Measurements from ENCODE around the gene TTLL12.

Gene TTLL12

GRCh38 chr22:43222987-43223386, 36.1 kb upstream of the TTLL12 start:
- TF ChIP-seq ZFX (IDR thresholded peaks at IDR 0.05; ENCODE audit: borderline replicate concordance): no peak
- TF ChIP-seq CTCF (IDR thresholded peaks at IDR 0.05): no peak
- H3K27ac ChIP-seq: no peak overlapping the region

- no peak overlapping the region for H3K27ac ChIP-seq
- no peak for TF ChIP-seq ZFX (IDR thresholded peaks at IDR 0.05; ENCODE audit: borderline replicate concordance)
- TF ChIP-seq CTCF (IDR thresholded peaks at IDR 0.05): no peak
Measured at GRCh38 chr22:43222262-43222661, 35.3 kb upstream of the TTLL12 start.

GRCh38 chr22:43220625-43221380, 33.9 kb upstream of the TTLL12 start:
- TF ChIP-seq ZFX (IDR thresholded peaks at IDR 0.05; ENCODE audit: borderline replicate concordance) (no peak), CTCF (IDR thresholded peaks at IDR 0.05) (no peak)
- H3K27ac ChIP-seq: no peak overlapping the region

DNA sequence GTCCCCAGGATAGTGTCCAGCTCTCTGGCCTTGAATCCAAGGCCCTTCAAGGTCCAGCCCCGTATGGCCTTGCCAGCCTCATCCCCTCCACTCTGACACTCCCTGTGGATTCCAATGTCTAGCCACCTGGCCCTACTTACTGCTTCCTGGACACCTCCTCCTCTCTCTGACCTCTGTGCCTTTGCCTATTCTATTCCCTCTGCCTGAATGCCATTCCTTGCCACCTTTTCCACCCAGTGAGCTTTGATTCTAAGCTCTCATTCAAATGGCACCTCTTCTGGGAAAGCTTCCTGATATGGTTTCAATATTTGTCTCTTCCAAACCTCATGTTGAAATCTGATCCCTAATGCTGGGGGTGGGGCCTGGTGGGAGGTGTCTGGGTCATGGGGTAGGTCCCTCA, 31.9 kb upstream of the TTLL12 start:
- no peak for TF ChIP-seq CTCF (IDR thresholded peaks at IDR 0.05)
- no peak for TF ChIP-seq ZFX (IDR thresholded peaks at IDR 0.05; ENCODE audit: borderline replicate concordance)

GRCh38 chr22:43217285-43218030, 30.5 kb upstream of the TTLL12 start:
- no peak overlapping the region for H3K27ac ChIP-seq
- TF ChIP-seq ZFX (IDR thresholded peaks at IDR 0.05; ENCODE audit: borderline replicate concordance): no peak
- TF ChIP-seq CTCF (IDR thresholded peaks at IDR 0.05): no peak

More for the DNA sequence above, 31.9 kb upstream of the TTLL12 start:
- no peak overlapping the region for H3K27ac ChIP-seq

GRCh38 chr22:43216738-43217137, 29.8 kb upstream of the TTLL12 start:
- TF ChIP-seq CTCF (IDR thresholded peaks at IDR 0.05) (no peak), ZFX (IDR thresholded peaks at IDR 0.05; ENCODE audit: borderline replicate concordance) (no peak)

GRCh38 chr22:43213962-43214361, 27.0 kb upstream of the TTLL12 start:
- no peak overlapping the region for H3K27ac ChIP-seq
- TF ChIP-seq CTCF (IDR thresholded peaks at IDR 0.05) (no peak), ZFX (IDR thresholded peaks at IDR 0.05; ENCODE audit: borderline replicate concordance) (no peak)

More at GRCh38 chr22:43216738-43217137, 29.8 kb upstream of the TTLL12 start:
- H3K27ac ChIP-seq: no peak overlapping the region

Measured in 22Rv1 (cell line).